HG03196 (cell line): ENCODE data around the gene IFI35.

Source experiments
- ATAC-seq: cut with Tn5 transposase; IDR thresholded peaks from one replicate; pipeline ENCODE4 v1.9.1; 2021; ENCODE audit not compliant: unreplicated experiment

Gene IFI35

GRCh38 chr17:43056051-43056450 is 49.5 kb downstream of the IFI35 start:
- no peak for ATAC-seq

GRCh38 chr17:43062984-43063638 is 56.5 kb downstream of the IFI35 start:
- ATAC-seq: no peak
